Parathyroid adenoma (tissue), 2 donors: ENCODE results near the gene CC2D1B.

Experiments used
- H2AFZ ChIP-seq: fragments of 300-600 bp; sonication (generic); one replicate; pipeline ENCODE4 v1.7.0; 2017; ENCODE audit warnings: antibody characterized with exemption, mild to moderate bottlenecking
- H3K27ac ChIP-seq: fragments of 300-600 bp; sonication (generic); one replicate; pipeline ENCODE4 v1.7.0; 2017
- H3K27me3 ChIP-seq: fragments of 300-600 bp; sonication (generic); one replicate; pipeline ENCODE4 v1.7.0; 2017; ENCODE audit warnings: low read length; ENCODE audit not compliant: control insufficient read depth, insufficient read depth
- H3K36me3 ChIP-seq: fragments of 300-600 bp; sonication (generic); one replicate; pipeline ENCODE4 v1.7.0; 2017; ENCODE audit warnings: low read length; ENCODE audit not compliant: control insufficient read depth, insufficient read depth
- H3K4me1 ChIP-seq: fragments of 300-600 bp; sonication (generic); one replicate; pipeline ENCODE4 v1.7.0; 2017; ENCODE audit warnings: control low read depth
- H3K4me2 ChIP-seq: fragments of 300-600 bp; sonication (generic); one replicate; pipeline ENCODE4 v1.7.0; 2017; ENCODE audit warnings: low read length
- H3K4me3 ChIP-seq: fragments of 300-600 bp; sonication (generic); one replicate; pipeline ENCODE4 v1.7.0; 2017; ENCODE audit warnings: low read depth, low read length
- H3K79me2 ChIP-seq: fragments of 300-600 bp; sonication (generic); one replicate; pipeline ENCODE4 v1.7.0; 2017; ENCODE audit warnings: control low read depth
- H3K9ac ChIP-seq: fragments of 300-600 bp; sonication (generic); one replicate; pipeline ENCODE4 v1.7.0; 2017; ENCODE audit warnings: mild to moderate bottlenecking
- H3K9me3 ChIP-seq: fragments of 300-600 bp; sonication (generic); one replicate; pipeline ENCODE4 v1.7.0; 2017; ENCODE audit warnings: low read length; ENCODE audit not compliant: control insufficient read depth
- TF ChIP-seq, protein P1 (sequence below): fragments of 300-600 bp; sonication (generic); IDR thresholded peaks from one replicate; pipeline ENCODE4 v1.7.0; 2017; ENCODE audit warnings: antibody characterized with exemption, mild to moderate bottlenecking
- donor health status: primary hyperparathyroidism.

Gene CC2D1B

DNA sequence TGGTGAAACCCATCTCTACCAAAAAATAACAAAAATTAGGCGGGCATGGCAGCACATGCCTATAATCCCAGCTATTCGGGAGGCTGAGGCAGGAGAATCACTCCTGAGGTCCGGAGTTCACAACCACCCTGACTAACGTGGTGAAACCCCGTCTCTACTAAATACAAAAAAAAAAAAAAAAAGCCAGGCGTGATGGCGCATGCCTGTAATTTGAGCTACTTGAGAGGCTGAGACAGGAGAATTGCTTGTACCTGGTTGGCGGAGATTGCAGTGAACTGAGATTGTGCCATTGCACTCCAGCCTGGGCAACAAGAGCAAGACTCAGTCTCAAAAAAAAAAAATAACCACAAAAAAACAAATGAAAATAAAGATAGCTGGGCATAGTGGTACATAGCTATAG lies 42.3 kb downstream of the CC2D1B start:
- Histone ChIP-seq H3K27me3 (no peaks in the 10 kb centered on the region), H3K79me2 (no peaks in the 10 kb centered on the region), H2AFZ (no peak overlapping the region), H3K4me1 (no peaks in the 10 kb centered on the region), H3K27ac (no peak overlapping the region), H3K4me2 (no peak overlapping the region), H3K4me3 (no peak overlapping the region), H3K36me3 (no peaks in the 10 kb centered on the region), H3K9me3 (no peaks in the 10 kb centered on the region), H3K9ac (no peak overlapping the region)
- TF ChIP-seq, protein P1, sequence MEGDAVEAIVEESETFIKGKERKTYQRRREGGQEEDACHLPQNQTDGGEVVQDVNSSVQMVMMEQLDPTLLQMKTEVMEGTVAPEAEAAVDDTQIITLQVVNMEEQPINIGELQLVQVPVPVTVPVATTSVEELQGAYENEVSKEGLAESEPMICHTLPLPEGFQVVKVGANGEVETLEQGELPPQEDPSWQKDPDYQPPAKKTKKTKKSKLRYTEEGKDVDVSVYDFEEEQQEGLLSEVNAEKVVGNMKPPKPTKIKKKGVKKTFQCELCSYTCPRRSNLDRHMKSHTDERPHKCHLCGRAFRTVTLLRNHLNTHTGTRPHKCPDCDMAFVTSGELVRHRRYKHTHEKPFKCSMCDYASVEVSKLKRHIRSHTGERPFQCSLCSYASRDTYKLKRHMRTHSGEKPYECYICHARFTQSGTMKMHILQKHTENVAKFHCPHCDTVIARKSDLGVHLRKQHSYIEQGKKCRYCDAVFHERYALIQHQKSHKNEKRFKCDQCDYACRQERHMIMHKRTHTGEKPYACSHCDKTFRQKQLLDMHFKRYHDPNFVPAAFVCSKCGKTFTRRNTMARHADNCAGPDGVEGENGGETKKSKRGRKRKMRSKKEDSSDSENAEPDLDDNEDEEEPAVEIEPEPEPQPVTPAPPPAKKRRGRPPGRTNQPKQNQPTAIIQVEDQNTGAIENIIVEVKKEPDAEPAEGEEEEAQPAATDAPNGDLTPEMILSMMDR = no peak

DNA sequence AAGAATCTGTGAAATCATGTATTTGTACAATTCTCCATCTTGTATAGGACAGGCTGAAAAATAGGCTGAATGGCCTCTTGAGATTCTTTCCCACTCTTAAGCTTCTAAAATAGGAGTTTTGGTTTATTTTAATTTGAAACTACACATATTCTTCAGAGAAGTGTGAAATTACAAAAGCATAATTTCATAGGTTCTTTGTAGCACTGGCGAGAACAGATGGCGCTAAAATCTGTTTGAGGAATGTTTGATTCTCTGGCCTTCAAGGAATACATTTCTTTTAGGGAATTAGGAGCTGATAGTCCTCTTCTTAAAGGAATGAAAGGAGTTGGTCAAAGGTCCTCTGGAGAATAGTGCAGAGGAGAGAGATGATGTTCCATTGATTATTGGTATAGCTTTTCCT lies 44.9 kb downstream of the CC2D1B start:
- Histone ChIP-seq H2AFZ (no peak overlapping the region), H3K4me2 (no peak overlapping the region), H3K9ac (no peak overlapping the region), H3K9me3 (no peaks in the 10 kb centered on the region), H3K27me3 (no peaks in the 10 kb centered on the region), H3K79me2 (no peaks in the 10 kb centered on the region), H3K36me3 (no peaks in the 10 kb centered on the region), H3K4me3 (no peak overlapping the region), H3K27ac (no peak overlapping the region), H3K4me1 (no peaks in the 10 kb centered on the region)
- TF ChIP-seq, protein P1 = no peak

DNA sequence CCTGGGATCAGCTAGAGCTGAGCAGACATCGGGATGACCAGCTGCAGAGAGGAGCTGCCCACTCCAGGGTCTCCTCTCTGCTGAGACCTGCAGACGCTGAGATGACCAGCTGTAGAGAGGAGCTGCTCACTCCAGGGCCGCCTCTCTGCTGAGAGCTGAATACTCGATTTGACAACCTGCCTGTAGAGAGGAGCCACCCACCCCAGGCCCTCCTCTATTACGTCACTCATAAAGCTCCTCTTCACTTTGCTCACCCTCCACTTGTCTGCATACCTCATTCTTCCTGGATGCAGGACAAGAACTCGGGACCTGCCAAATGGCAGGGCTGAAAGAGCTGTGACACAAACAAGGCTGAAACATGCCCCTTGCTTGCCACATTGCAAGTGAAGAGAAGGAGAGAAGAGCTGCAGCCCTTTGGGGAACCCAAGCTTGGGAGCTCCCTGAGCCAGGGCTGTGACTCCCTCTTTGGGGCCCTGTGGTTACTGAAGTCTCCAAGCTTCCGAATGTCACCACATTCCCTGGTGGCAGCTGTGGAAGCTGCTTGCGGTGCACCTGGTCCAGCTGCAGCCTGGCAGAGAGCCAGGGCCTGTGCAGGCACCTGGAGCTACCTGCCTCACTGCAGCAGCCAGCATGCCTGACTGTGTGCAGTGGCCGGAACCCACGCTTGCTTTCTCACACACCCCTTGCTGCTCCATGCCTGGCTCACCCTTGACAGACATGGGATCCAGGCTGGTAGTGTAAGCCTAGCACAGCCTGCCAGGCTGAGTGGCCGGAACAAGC lies 59.6 kb downstream of the CC2D1B start:
- no peak overlapping the region for H3K4me3 ChIP-seq
- TF ChIP-seq, protein P1 = no peak
- H3K4me1 ChIP-seq = no peaks in the 10 kb centered on the region
- no peak overlapping the region for H3K4me2 ChIP-seq
- H2AFZ ChIP-seq = no peak overlapping the region
- no peaks in the 10 kb centered on the region for H3K27me3 ChIP-seq
- H3K9me3 ChIP-seq = no peaks in the 10 kb centered on the region
- H3K9ac ChIP-seq = no peak overlapping the region
- no peaks in the 10 kb centered on the region for H3K79me2 ChIP-seq
- no peaks in the 10 kb centered on the region for H3K36me3 ChIP-seq
- no peak overlapping the region for H3K27ac ChIP-seq

DNA sequence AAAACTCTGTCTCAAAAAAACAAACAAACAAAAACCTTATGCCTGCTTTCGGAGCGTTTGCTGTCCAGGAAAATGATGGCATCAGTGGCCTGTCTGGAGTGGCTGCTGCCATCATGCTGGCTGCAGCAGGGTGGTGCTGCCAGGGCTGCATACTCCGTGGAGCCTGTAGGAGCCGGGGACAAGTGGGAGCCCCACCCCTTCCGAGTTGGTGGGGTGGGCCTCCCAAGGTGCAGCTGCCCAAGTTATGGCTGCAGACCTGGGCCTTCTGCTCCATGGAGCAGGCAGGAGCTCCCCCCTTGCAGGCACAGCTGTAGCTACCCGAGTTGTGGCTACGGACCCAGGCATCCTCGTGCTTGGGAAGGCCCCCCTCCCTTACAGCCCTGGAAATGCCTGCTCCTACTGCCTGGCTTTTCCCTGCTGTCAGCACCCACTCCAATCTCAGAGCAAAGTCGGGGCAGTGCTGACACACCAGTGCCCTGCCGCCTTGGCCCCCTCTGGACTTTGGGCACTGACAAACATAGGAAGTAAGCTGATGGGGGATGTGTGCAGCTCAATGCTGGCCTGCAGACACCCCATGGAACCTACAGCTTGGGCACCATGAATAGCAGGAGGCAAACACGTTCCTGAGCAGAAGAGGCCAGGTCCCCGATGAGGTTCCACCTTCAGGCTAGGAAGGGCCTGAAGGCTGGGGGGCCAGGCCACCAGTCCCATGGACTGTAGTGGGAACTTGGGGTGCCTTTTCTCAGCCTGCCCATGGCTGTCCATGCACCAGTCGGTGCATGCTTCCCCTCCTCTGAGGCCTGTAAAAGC lies 60.4 kb downstream of the CC2D1B start:
- no peak overlapping the region for H3K9ac ChIP-seq
- H3K9me3 ChIP-seq = no peaks in the 10 kb centered on the region
- no peaks in the 10 kb centered on the region for H3K27me3 ChIP-seq
- H3K27ac ChIP-seq = no peak overlapping the region
- no peak overlapping the region for H2AFZ ChIP-seq
- TF ChIP-seq, protein P1 = no peak
- H3K36me3 ChIP-seq = no peaks in the 10 kb centered on the region
- H3K79me2 ChIP-seq = no peaks in the 10 kb centered on the region
- no peak overlapping the region for H3K4me2 ChIP-seq
- H3K4me1 ChIP-seq = no peaks in the 10 kb centered on the region
- H3K4me3 ChIP-seq = no peak overlapping the region
